Ascending aorta (tissue), 2 donors: Measurements from ENCODE around the gene LDB3. TPM values are rescaled to one million over a fixed set of nuclear protein-coding genes. Genes with fewer than 3 reads are reported as not detected.

Experiments
- DNase-seq, 2 donors: peaks; one replicate each; pipeline ENCODE4 v3.0.0-alpha.2; 2019; ENCODE audit warnings: low spot score in 2 of 2
- H3K27ac ChIP-seq, 2 donors: fragments of 200-600 bp; sonication (generic); one replicate each; pipeline ENCODE4 v1.5.1; 2016 to 2017; ENCODE audit warnings: mild to moderate bottlenecking in 1 of 2
- H3K27me3 ChIP-seq: fragments of 200-600 bp; sonication (generic); one replicate; pipeline ENCODE4 v1.5.1; 2017
- H3K36me3 ChIP-seq, 2 donors: fragments of 200-600 bp; sonication (generic); one replicate each; pipeline ENCODE4 v1.5.1; 2016
- H3K4me1 ChIP-seq, 2 donors: fragments of 200-600 bp; sonication (generic); one replicate each; pipeline ENCODE4 v1.5.1; 2016 to 2017; ENCODE audit warnings: mild to moderate bottlenecking in 1 of 2
- H3K4me3 ChIP-seq, 2 donors: fragments of 200-600 bp; sonication (generic); one replicate each; pipeline ENCODE4 v1.5.1; 2016 to 2017; ENCODE audit warnings: mild to moderate bottlenecking in 1 of 2
- H3K9me3 ChIP-seq, 2 donors: fragments of 200-600 bp; sonication (generic); one replicate each; pipeline ENCODE4 v1.5.1; 2016
- intact Hi-C: fragments of 100-400 bp; cut with DNase I; formaldehyde crosslinking; loops from one replicate; pipeline ENCODE4 v1.15.1; 2023
- total RNA-seq: library from RNA; depleted of rRNA; stranded (reverse); fragments of >200 nt; gene quantifications from one replicate; pipeline ENCODE4 v1.1.0, GENCODE V29; 2016
- TF ChIP-seq, protein P1 (sequence below), 3 experiments: fragments of 200-600 bp in 2 of 3; fragments of 450-650 bp in 1 of 3; sonication (generic) in 2 of 3; IDR thresholded peaks; one replicate each; pipeline ENCODE4 v1.5.1; 2016 to 2019; ENCODE audit warnings: antibody characterized with exemption in 3 of 3, mild to moderate bottlenecking in 1 of 3, moderate library complexity in 1 of 3

LDB3 gene
- total RNA-seq, 1 donor from 2014 or later = 27.4 TPM

DNA sequence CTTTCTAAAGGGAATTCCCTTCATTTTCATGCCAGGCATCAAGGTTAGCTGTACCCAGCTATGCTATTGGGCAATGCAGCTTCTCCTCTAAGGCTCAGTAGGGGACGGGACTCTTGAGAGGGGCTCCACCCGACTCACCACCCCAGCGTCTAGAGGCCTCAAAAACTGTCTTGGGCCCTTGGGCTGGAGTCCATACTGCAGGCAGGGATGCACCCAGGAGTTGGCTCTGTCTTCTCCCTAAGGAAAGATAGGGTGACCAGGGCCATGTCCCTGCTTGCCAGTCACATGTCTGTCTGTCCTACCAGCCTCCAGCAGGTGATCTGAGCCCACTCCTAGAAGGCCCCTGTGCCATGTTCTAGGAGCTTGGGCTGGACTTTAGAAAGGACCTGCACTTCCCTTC lies 12.7 kb upstream of the LDB3 start:
- TF ChIP-seq, protein P1, sequence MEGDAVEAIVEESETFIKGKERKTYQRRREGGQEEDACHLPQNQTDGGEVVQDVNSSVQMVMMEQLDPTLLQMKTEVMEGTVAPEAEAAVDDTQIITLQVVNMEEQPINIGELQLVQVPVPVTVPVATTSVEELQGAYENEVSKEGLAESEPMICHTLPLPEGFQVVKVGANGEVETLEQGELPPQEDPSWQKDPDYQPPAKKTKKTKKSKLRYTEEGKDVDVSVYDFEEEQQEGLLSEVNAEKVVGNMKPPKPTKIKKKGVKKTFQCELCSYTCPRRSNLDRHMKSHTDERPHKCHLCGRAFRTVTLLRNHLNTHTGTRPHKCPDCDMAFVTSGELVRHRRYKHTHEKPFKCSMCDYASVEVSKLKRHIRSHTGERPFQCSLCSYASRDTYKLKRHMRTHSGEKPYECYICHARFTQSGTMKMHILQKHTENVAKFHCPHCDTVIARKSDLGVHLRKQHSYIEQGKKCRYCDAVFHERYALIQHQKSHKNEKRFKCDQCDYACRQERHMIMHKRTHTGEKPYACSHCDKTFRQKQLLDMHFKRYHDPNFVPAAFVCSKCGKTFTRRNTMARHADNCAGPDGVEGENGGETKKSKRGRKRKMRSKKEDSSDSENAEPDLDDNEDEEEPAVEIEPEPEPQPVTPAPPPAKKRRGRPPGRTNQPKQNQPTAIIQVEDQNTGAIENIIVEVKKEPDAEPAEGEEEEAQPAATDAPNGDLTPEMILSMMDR (IDR thresholded peaks at IDR 0.05) = no peak
- Histone ChIP-seq H3K4me1 (no peaks in the 10 kb centered on the region), H3K9me3 (no peaks in the 10 kb centered on the region), H3K4me3 (no peak overlapping the region), H3K36me3 (no peaks in the 10 kb centered on the region), H3K27ac (no peak overlapping the region), H3K27me3 (no peaks in the 10 kb centered on the region)
- intact Hi-C loops = no loop called here
- no peak for DNase-seq

DNA sequence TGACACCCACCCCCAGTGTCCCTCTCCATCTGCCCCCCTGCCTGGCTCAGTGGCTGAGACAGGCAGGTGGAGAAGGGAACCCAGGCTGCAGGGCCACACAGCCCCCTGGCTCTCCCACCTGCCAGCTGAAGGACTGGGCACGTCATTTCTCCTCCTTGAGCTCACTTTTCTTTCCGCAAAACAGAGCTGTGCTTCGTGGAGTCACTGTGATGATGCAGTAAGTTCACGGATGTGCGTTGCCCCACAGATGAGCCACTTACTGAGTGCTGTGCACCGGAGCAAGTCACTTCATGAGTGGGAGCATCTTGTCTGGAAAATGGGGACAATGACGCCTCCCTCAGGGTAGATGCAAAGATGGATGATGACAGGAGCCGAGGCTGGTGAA lies 11.3 kb upstream of the LDB3 start:
- Histone ChIP-seq H3K9me3 (no peaks in the 10 kb centered on the region), H3K27ac (no peak overlapping the region), H3K4me3 (no peak overlapping the region), H3K27me3 (no peaks in the 10 kb centered on the region), H3K4me1 (no peaks in the 10 kb centered on the region), H3K36me3 (no peaks in the 10 kb centered on the region)
- peak in 1 of 2 donors; percentile 2 for DNase-seq
- intact Hi-C loops = no loop called here
- TF ChIP-seq, protein P1 (IDR thresholded peaks at IDR 0.05) = no peak

DNA sequence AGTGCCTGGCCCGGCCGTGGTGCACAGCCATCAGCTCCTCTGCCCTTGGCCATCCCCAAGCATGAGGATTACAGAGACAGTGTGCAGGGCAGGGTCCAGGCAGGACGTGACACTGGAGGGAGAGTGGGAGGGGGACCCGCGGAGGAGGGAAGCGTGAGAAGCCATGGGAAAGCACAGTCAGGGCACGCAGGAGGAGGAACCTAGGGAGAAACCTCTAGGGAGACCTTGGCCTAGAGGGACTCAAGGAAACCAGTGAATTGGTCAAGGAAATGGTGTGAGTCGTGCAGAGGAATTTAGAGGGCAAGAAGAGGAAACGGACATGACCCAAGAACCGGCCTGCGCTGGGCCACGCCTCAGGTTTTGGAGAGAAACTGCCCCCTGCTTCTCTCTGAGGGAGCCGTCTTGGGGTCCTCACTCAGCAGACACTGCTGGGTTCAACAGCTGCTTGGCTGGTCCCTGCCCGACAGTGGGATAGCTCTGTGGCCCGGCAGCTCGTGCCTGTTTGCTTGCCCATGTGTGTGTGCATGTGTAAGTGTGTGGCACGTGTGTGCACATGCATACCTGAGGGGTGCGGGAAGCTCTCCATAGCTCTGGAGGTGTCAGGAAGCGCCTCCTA lies 10.8 kb upstream of the LDB3 start:
- TF ChIP-seq, protein P1 (IDR thresholded peaks at IDR 0.05) = no peak
- intact Hi-C loops = no loop called here
- H3K36me3 ChIP-seq = no peaks in the 10 kb centered on the region
- no peak overlapping the region for H3K27ac ChIP-seq
- no peaks in the 10 kb centered on the region for H3K27me3 ChIP-seq
- H3K4me1 ChIP-seq = no peaks in the 10 kb centered on the region
- no peak overlapping the region for H3K4me3 ChIP-seq
- H3K9me3 ChIP-seq = no peaks in the 10 kb centered on the region
- DNase-seq = peak in 1 of 2 donors; percentile 6

DNA sequence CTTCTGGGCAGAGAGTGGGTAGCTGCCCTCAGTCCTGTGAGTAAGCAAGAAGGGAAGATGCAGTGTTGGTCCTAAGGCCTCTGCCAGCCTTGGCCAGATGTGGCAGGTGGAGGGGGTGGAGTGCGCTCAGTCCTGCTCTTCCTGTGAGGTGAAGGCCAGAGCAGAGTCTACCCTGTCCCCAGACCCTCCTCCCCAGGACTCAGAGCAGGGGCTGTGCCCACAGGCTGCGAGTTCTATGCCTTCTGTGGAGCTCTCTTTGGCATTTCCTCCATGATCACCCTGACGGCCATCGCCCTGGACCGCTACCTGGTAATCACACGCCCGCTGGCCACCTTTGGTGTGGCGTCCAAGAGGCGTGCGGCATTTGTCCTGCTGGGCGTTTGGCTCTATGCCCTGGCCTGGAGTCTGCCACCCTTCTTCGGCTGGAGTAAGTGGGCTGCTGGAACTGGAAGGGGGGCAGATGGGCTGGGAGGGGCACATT lies 10.0 kb upstream of the LDB3 start:
- H3K4me1 ChIP-seq = no peaks in the 10 kb centered on the region
- intact Hi-C loops = no loop called here
- no peaks in the 10 kb centered on the region for H3K36me3 ChIP-seq
- H3K9me3 ChIP-seq = no peaks in the 10 kb centered on the region
- TF ChIP-seq, protein P1 (IDR thresholded peaks at IDR 0.05) = no peak
- no peak overlapping the region for H3K4me3 ChIP-seq
- DNase-seq = peak in 1 of 2 donors; percentile 3
- no peak overlapping the region for H3K27ac ChIP-seq
- H3K27me3 ChIP-seq = no peaks in the 10 kb centered on the region

DNA sequence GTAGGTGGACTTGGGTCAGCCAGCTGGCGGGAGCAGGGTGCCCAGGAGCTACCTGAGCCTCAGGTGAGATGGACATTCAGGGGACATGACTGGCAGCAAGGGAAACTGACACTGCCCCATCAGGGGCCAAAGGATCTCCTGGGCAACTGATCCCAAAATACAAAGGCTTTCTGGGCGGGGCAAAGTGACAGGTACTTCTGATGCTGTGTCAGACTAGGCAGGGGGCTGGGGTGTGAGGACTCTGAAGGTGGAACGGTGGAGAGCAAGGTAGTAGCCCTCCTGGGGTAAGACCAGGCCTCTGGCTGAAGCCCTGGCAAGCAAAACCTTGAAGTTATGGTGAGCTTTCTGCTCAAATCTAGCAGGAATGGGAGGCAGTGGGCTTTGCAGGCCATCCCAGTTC lies 9.6 kb upstream of the LDB3 start:
- H3K4me3 ChIP-seq = no peak overlapping the region
- H3K9me3 ChIP-seq = no peaks in the 10 kb centered on the region
- no peaks in the 10 kb centered on the region for H3K27me3 ChIP-seq
- H3K27ac ChIP-seq = no peak overlapping the region
- no peaks in the 10 kb centered on the region for H3K36me3 ChIP-seq
- peak in 1 of 2 donors; percentile 0 for DNase-seq
- TF ChIP-seq, protein P1 (IDR thresholded peaks at IDR 0.05) = no peak
- H3K4me1 ChIP-seq = no peaks in the 10 kb centered on the region
- intact Hi-C loops = no loop called here
